ENCODE data around the gene OSBPL9.

The OSBPL9 gene

DNA sequence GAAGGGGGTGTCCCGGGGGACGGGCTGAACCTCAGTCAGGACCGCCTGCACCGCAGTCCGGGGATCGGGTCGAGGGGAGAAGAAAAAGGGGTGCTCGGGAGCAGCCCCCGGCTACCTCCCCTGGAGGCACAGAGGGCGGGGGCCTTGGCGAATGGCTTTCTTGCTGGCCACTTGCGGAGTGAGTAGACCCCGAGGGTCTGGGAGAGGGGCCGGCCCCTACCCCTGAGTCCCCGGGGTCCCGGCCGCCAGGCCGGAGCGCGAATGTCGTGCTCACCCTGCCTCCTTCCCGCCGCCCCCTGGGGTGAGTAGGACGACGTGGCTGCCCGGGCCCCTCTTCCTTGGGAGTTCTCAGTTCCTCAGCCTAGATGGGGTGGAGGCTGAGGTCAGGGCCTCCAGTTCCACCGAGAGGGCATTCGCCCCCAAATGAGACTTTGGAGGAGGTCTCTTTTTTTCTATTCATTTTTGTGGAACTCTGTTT, 113.0 kb downstream of the OSBPL9 start (continued):
- TF ChIP-seq ZNF701 (tag by site-specific recombination; IDR thresholded peaks at IDR 0.05) (no peak), ZNF544 (tag by site-specific recombination; IDR thresholded peaks at IDR 0.05) (no peak), ZIC2 (tag by site-specific recombination; IDR thresholded peaks at IDR 0.05) (no peak; the same call in 1 of the 2 replicates), ZFP41 (tag by site-specific recombination; IDR thresholded peaks at IDR 0.05; ENCODE audit: borderline replicate concordance) (no peak), SCRT2 (tag by site-specific recombination; IDR thresholded peaks at IDR 0.05) (no peak), ZNF76 (tag by site-specific recombination; IDR thresholded peaks at IDR 0.05; ENCODE audit: borderline replicate concordance, low read depth) (peak; percentile 33; the same call in 1 of the 2 replicates), ZSCAN16 (tag by site-specific recombination; IDR thresholded peaks at IDR 0.05) (no peak), PRDM10 (tag by site-specific recombination; IDR thresholded peaks at IDR 0.05) (no peak), KLF17 (tag by site-specific recombination; IDR thresholded peaks at IDR 0.05) (no peak), ZNF37A (tag by site-specific recombination; IDR thresholded peaks at IDR 0.05) (no peak), SP3 (tag by site-specific recombination; IDR thresholded peaks at IDR 0.05) (no peak), ZNF571 (tag by site-specific recombination; IDR thresholded peaks at IDR 0.05) (no peak), ZNF394 (tag by site-specific recombination; IDR thresholded peaks at IDR 0.05; ENCODE audit: borderline replicate concordance) (no peak), ZEB2 (tag by site-specific recombination; IDR thresholded peaks at IDR 0.05) (0 out of 2 replicates have a peak, but pooled peaks have one; percentile 12), ZNF274 (IDR thresholded peaks at IDR 0.05; ENCODE audit: low read length) (no peak), ZNF274 (tag by site-specific recombination; IDR thresholded peaks at IDR 0.05; ENCODE audit: borderline replicate concordance) (no peak), ZNF121 (tag by site-specific recombination; IDR thresholded peaks at IDR 0.05) (no peak), ZNF548 (tag by site-specific recombination; IDR thresholded peaks at IDR 0.05) (no peak), HOXA7 (CRISPR knock-in tag; IDR thresholded peaks at IDR 0.05; ENCODE audit: borderline replicate concordance) (no peak), ZNF529 (tag by site-specific recombination; IDR thresholded peaks at IDR 0.05; ENCODE audit: insufficient replicate concordance) (no peak), ZBTB8A (tag by site-specific recombination; IDR thresholded peaks at IDR 0.05) (no peak; the same call in 1 of the 2 replicates), ZNF433 (tag by site-specific recombination; IDR thresholded peaks at IDR 0.05; ENCODE audit: low read depth) (no peak), ZNF785 (tag by site-specific recombination; IDR thresholded peaks at IDR 0.05) (no peak), ZNF777 (tag by site-specific recombination; IDR thresholded peaks at IDR 0.05; ENCODE audit: borderline replicate concordance) (no peak), ZNF621 (tag by site-specific recombination; IDR thresholded peaks at IDR 0.05) (no peak), ZNF416 (tag by site-specific recombination; IDR thresholded peaks at IDR 0.05) (no peak), ZNF2 (tag by site-specific recombination; IDR thresholded peaks at IDR 0.05) (no peak), ZBTB21 (tag by site-specific recombination; IDR thresholded peaks at IDR 0.05) (no peak), KLF8 (tag by site-specific recombination; IDR thresholded peaks at IDR 0.05) (no peak), ZNF140 (tag by site-specific recombination; IDR thresholded peaks at IDR 0.05) (no peak)
- TF ChIP-seq, protein P1, sequence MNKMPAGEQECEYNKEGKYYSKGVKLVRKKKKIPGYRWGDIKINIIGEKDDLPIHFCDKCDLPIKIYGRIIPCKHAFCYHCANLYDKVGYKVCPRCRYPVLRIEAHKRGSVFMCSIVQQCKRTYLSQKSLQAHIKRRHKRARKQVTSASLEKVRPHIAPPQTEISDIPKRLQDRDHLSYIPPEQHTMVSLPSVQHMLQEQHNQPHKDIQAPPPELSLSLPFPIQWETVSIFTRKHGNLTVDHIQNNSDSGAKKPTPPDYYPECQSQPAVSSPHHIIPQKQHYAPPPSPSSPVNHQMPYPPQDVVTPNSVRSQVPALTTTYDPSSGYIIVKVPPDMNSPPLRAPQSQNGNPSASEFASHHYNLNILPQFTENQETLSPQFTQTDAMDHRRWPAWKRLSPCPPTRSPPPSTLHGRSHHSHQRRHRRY (tag by site-specific recombination; IDR thresholded peaks at IDR 0.05), result no peak
- TF ChIP-seq, protein P2, sequence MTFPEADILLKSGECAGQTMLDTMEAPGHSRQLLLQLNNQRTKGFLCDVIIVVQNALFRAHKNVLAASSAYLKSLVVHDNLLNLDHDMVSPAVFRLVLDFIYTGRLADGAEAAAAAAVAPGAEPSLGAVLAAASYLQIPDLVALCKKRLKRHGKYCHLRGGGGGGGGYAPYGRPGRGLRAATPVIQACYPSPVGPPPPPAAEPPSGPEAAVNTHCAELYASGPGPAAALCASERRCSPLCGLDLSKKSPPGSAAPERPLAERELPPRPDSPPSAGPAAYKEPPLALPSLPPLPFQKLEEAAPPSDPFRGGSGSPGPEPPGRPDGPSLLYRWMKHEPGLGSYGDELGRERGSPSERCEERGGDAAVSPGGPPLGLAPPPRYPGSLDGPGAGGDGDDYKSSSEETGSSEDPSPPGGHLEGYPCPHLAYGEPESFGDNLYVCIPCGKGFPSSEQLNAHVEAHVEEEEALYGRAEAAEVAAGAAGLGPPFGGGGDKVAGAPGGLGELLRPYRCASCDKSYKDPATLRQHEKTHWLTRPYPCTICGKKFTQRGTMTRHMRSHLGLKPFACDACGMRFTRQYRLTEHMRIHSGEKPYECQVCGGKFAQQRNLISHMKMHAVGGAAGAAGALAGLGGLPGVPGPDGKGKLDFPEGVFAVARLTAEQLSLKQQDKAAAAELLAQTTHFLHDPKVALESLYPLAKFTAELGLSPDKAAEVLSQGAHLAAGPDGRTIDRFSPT (tag by site-specific recombination; IDR thresholded peaks at IDR 0.05), result no peak
- TF ChIP-seq, protein P3, sequence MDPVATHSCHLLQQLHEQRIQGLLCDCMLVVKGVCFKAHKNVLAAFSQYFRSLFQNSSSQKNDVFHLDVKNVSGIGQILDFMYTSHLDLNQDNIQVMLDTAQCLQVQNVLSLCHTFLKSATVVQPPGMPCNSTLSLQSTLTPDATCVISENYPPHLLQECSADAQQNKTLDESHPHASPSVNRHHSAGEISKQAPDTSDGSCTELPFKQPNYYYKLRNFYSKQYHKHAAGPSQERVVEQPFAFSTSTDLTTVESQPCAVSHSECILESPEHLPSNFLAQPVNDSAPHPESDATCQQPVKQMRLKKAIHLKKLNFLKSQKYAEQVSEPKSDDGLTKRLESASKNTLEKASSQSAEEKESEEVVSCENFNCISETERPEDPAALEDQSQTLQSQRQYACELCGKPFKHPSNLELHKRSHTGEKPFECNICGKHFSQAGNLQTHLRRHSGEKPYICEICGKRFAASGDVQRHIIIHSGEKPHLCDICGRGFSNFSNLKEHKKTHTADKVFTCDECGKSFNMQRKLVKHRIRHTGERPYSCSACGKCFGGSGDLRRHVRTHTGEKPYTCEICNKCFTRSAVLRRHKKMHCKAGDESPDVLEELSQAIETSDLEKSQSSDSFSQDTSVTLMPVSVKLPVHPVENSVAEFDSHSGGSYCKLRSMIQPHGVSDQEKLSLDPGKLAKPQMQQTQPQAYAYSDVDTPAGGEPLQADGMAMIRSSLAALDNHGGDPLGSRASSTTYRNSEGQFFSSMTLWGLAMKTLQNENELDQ (tag by site-specific recombination; IDR thresholded peaks at IDR 0.05; ENCODE audit: low read depth), result no peak

Data from HEK293 (cell line).